Measurements from ENCODE around the gene BNC2. TPM values are rescaled to one million over a fixed set of nuclear protein-coding genes. Genes with fewer than 3 reads are reported as not detected.

The BNC2 gene
- total and polyA plus RNA-seq, 2 of the 4 experiments (the other 2 are of a cell fraction), result 15.5 to 45.2 TPM

GRCh38 chr9:16743375-16743774 lies 127.1 kb downstream of the BNC2 start:
- Histone ChIP-seq H3K9me1 (ENCODE audit: insufficient read depth, low read length) (peaks cover 2% of the 10 kb centered on the region; the same call in 1 of the 2 replicates), H4K8ac (ENCODE audit: low read depth in 2 of 2, low read length in 2 of 2) (no peak overlapping the region), H2BK120ac (ENCODE audit: low read depth, low read length) (no peak overlapping the region), H3K4me3 (ENCODE audit: insufficient read depth, low read depth, low read length) (no peak overlapping the region), H2AK9ac (replicated peaks; ENCODE audit: low read depth, low read length, poor library complexity) (no peak overlapping the region), H2AK5ac (ENCODE audit: low read depth, low read length) (no peak overlapping the region), H2BK20ac (ENCODE audit: low read depth, low read length) (no peak overlapping the region), H3K23ac (ENCODE audit: low read depth, low read length) (no peak overlapping the region), H4K91ac (ENCODE audit: insufficient read depth, low read depth, low read length) (no peak overlapping the region), H3K27ac (ENCODE audit: insufficient read depth, low read length) (no peak overlapping the region), H2AFZ (replicated peaks; ENCODE audit: low read length, poor library complexity) (no peak overlapping the region), H3K56ac (ENCODE audit: extremely low read depth, insufficient read depth, low read length) (no peak overlapping the region), H3K14ac (replicated peaks; ENCODE audit: low read depth, low read length) (no peak overlapping the region), H3K4me1 (ENCODE audit: control insufficient read depth, insufficient read depth, low read length) (peaks cover 5% of the 10 kb centered on the region), H2BK15ac (ENCODE audit: low read depth, low read length) (no peak overlapping the region), H3K9me3 (ENCODE audit: control insufficient read depth, insufficient read depth, low read length) (no peaks in the 10 kb centered on the region), H3K36me3 (ENCODE audit: control insufficient read depth, insufficient read depth, low read length) (no peaks in the 10 kb centered on the region), H3K4ac (ENCODE audit: low read depth, low read length) (no peak overlapping the region), H3K9ac (ENCODE audit: low read depth, low read length) (no peak overlapping the region), H4K5ac (ENCODE audit: low read depth, low read length) (no peak overlapping the region), H4K20me1 (ENCODE audit: insufficient read depth, low read length) (peaks cover 14% of the 10 kb centered on the region; the same call in 1 of the 2 replicates), H3K18ac (ENCODE audit: low read depth, low read length) (no peak overlapping the region), H3K27me3 (ENCODE audit: control insufficient read depth, insufficient read depth, low read length) (no peaks in the 10 kb centered on the region), H3K79me1 (ENCODE audit: low read depth in 1 of 2, low read length in 2 of 2) (peaks cover 27 to 63% of the 10 kb centered on the region in 2 experiments), H3K4me2 (ENCODE audit: low read depth, low read length) (no peak overlapping the region), H2BK5ac (ENCODE audit: low read depth, low read length, poor library complexity, severe bottlenecking) (no peak overlapping the region)
- no TSS peak for BruUV-seq (replicated peaks)
- TF ChIP-seq CEBPB (IDR thresholded peaks at IDR 0.05; ENCODE audit: low read depth, low read length) (no peak), CTCF (conservative IDR thresholded peaks at IDR 0.05; ENCODE audit: low read depth, low read length) (no peak), RCOR1 (IDR thresholded peaks at IDR 0.05; ENCODE audit: insufficient replicate concordance, low read length) (no peak), RAD21 (IDR thresholded peaks at IDR 0.05; ENCODE audit: low read length) (no peak), MXI1 (IDR thresholded peaks at IDR 0.05; ENCODE audit: borderline replicate concordance, low read depth, low read length) (no peak), BHLHE40 (IDR thresholded peaks at IDR 0.05; ENCODE audit: low read depth, low read length) (no peak), MAZ (IDR thresholded peaks at IDR 0.05; ENCODE audit: borderline replicate concordance, low read depth, low read length) (no peak), MAFK (IDR thresholded peaks at IDR 0.05; ENCODE audit: low read depth, low read length) (no peak), CHD1 (IDR thresholded peaks at IDR 0.05; ENCODE audit: low read depth, low read length) (no peak), RFX5 (IDR thresholded peaks at IDR 0.05; ENCODE audit: low read depth, low read length) (no peak), USF2 (IDR thresholded peaks at IDR 0.05; ENCODE audit: low read depth, low read length) (no peak), SMC3 (IDR thresholded peaks at IDR 0.05; ENCODE audit: low read depth, low read length) (no peak), NFE2L2 (IDR thresholded peaks at IDR 0.05; ENCODE audit: low read depth, low read length) (no peak), FOS (IDR thresholded peaks at IDR 0.05; ENCODE audit: low read depth, low read length) (no peak), ELK1 (IDR thresholded peaks at IDR 0.05; ENCODE audit: borderline replicate concordance, low read depth, low read length) (no peak), POLR2A (IDR thresholded peaks at IDR 0.05; ENCODE audit: low read depth, low read length) (no peak)
- ATAC-seq (ENCODE audit: low read depth) (no peak), DNase-seq (no peak)
- dilution Hi-C loops (cut with HindIII; ENCODE audit: low sequenced_read_pairs, unreplicated experiment) (no loop called here), intact Hi-C loops (cut with micrococcal nuclease) (no loop called here), in situ Hi-C loops (cut with MboI; ENCODE audit: low sequenced_read_pairs) (no loop called here)
- CTCF ChIA-PET, result interaction anchor here (0.6 to 0.8 kb wide), 2 partner anchors 8 to 40 kb away, joined by 3 to 8 read pairs; no protein-coding TSS in a partner anchor
- POLR2A ChIA-PET (ENCODE audit: unreplicated experiment), result interaction anchor here (0.6 kb wide), 1 partner anchor 176 kb away, joined by 3 read pairs; no protein-coding TSS in a partner anchor
- no CpG with 5 or more reads among the region's 4 CpGs for WGBS, 2 experiments (ENCODE audit: extremely low coverage in 2 of 2, insufficient read length in 1 of 2)
